Panc1 (cell line): ENCODE results near the gene SLC14A1.

Experiments used
- POLR2AphosphoS5 ChIP-seq: IDR thresholded peaks from 2 replicates; pipeline ENCODE4 v1.6.1; 2012; ENCODE audit warnings: mild to moderate bottlenecking, low read depth, low read length, moderate library complexity
- SIN3A ChIP-seq: IDR thresholded peaks from 2 replicates; pipeline ENCODE4 v1.6.1; 2012; ENCODE audit warnings: low read depth, mild to moderate bottlenecking, low read length, moderate library complexity, borderline replicate concordance; ENCODE audit not compliant: insufficient read depth
- TF ChIP-seq, protein P1 (sequence below): fragments of 450-650 bp; IDR thresholded peaks from 2 replicates; pipeline ENCODE4 v1.5.1; 2017; ENCODE audit warnings: mild to moderate bottlenecking
- TF ChIP-seq, protein P2 (sequence below), 2 experiments: IDR thresholded peaks; 2 replicates each; pipeline ENCODE4 v1.6.1; 2011 to 2012; ENCODE audit warnings: low read depth in 2 of 2, control low read depth in 1 of 2, low read length in 1 of 2, mild to moderate bottlenecking in 1 of 2, moderate library complexity in 1 of 2; ENCODE audit not compliant: insufficient read depth in 1 of 2

- TF ChIP-seq, protein P1, sequence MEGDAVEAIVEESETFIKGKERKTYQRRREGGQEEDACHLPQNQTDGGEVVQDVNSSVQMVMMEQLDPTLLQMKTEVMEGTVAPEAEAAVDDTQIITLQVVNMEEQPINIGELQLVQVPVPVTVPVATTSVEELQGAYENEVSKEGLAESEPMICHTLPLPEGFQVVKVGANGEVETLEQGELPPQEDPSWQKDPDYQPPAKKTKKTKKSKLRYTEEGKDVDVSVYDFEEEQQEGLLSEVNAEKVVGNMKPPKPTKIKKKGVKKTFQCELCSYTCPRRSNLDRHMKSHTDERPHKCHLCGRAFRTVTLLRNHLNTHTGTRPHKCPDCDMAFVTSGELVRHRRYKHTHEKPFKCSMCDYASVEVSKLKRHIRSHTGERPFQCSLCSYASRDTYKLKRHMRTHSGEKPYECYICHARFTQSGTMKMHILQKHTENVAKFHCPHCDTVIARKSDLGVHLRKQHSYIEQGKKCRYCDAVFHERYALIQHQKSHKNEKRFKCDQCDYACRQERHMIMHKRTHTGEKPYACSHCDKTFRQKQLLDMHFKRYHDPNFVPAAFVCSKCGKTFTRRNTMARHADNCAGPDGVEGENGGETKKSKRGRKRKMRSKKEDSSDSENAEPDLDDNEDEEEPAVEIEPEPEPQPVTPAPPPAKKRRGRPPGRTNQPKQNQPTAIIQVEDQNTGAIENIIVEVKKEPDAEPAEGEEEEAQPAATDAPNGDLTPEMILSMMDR = no peak
- no peak for TF ChIP-seq POLR2AphosphoS5
- no peak for TF ChIP-seq SIN3A
- TF ChIP-seq, protein P2, sequence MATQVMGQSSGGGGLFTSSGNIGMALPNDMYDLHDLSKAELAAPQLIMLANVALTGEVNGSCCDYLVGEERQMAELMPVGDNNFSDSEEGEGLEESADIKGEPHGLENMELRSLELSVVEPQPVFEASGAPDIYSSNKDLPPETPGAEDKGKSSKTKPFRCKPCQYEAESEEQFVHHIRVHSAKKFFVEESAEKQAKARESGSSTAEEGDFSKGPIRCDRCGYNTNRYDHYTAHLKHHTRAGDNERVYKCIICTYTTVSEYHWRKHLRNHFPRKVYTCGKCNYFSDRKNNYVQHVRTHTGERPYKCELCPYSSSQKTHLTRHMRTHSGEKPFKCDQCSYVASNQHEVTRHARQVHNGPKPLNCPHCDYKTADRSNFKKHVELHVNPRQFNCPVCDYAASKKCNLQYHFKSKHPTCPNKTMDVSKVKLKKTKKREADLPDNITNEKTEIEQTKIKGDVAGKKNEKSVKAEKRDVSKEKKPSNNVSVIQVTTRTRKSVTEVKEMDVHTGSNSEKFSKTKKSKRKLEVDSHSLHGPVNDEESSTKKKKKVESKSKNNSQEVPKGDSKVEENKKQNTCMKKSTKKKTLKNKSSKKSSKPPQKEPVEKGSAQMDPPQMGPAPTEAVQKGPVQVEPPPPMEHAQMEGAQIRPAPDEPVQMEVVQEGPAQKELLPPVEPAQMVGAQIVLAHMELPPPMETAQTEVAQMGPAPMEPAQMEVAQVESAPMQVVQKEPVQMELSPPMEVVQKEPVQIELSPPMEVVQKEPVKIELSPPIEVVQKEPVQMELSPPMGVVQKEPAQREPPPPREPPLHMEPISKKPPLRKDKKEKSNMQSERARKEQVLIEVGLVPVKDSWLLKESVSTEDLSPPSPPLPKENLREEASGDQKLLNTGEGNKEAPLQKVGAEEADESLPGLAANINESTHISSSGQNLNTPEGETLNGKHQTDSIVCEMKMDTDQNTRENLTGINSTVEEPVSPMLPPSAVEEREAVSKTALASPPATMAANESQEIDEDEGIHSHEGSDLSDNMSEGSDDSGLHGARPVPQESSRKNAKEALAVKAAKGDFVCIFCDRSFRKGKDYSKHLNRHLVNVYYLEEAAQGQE (IDR thresholded peaks at IDR 0.05; ENCODE audit: insufficient read depth in 1 of 2, low read depth in 2 of 2, low read length in 1 of 2) = no peak
These were observed 11.0 kb downstream of the SLC14A1 start for GRCh38 chr18:45734944-45735343.
